ENCODE data around the gene ERBB4. TPM values are rescaled to one million over a fixed set of nuclear protein-coding genes. Genes with fewer than 3 reads are reported as not detected.

The ERBB4 gene
- total and polyA plus RNA-seq, 2 of the 8 experiments (the other 6 are each of a cell fraction or from before 2014, with no cell fraction given), result 0.34 to 1.3 TPM

GRCh38 chr2:212343167-212343566 is 195.4 kb downstream of the ERBB4 start:
- WGBS, 2 experiments (ENCODE audit: extremely low coverage in 1 of 2, insufficient coverage in 1 of 2, insufficient read length in 1 of 2, insufficient replicate concordance in 2 of 2, low coverage in 1 of 2, low lambda C conversion rate in 2 of 2, missing lambda C conversion rate in 1 of 2), result 87% methylated on average over 2 of the region's 2 CpGs; no CpG with 5 or more reads in 1 of the 2 experiments
- ChIA-PET CTCF (ENCODE audit: partially characterized antibody) (no interaction called here), POLR2A (ENCODE audit: partially characterized antibody) (no interaction called here)
- Histone ChIP-seq H3K36me3 (ENCODE audit: control insufficient read depth in 2 of 4, insufficient read depth in 4 of 4, low read length in 3 of 4) (no peaks in the 10 kb centered on the region), H3K27me3 (replicated peaks in 1 of 4; ENCODE audit: control insufficient read depth in 3 of 4, extremely low read depth in 1 of 4, insufficient read depth in 3 of 4, low read length in 3 of 4) (no peaks in the 10 kb centered on the region), H4K91ac (replicated peaks; ENCODE audit: insufficient read length, low read length) (no peak overlapping the region), H2BK12ac (ENCODE audit: low read depth, low read length) (no peak overlapping the region), H2AK5ac (ENCODE audit: low read depth, low read length) (no peak overlapping the region), H3K4ac (replicated peaks; ENCODE audit: insufficient read length, low read depth, low read length) (no peak overlapping the region), H2BK5ac (ENCODE audit: low read depth, low read length) (no peak overlapping the region), H3K23me2 (ENCODE audit: low read depth, low read length) (no peaks in the 10 kb centered on the region), H2BK20ac (ENCODE audit: low read length) (no peak overlapping the region), H4K5ac (ENCODE audit: insufficient read length, low read depth, low read length) (no peak overlapping the region), H3K18ac (ENCODE audit: extremely low read depth, low read length) (no peak overlapping the region), H3K79me1 (ENCODE audit: low read depth, low read length) (no peaks in the 10 kb centered on the region), H3K4me2 (ENCODE audit: insufficient read depth in 1 of 2, low read depth in 2 of 2, low read length in 2 of 2) (no peak overlapping the region), H3K4me3 (ENCODE audit: extremely low read depth in 1 of 4, insufficient read depth in 2 of 4, low read depth in 3 of 4, low read length in 4 of 4) (no peak overlapping the region), H4K20me1 (replicated peaks in 1 of 2; ENCODE audit: control insufficient read depth in 1 of 2, insufficient read depth in 2 of 2, low read length in 2 of 2) (no peaks in the 10 kb centered on the region), H3K9me3 (ENCODE audit: insufficient read depth in 2 of 2, low read depth in 1 of 2, low read length in 1 of 2) (0 out of 4 replicates have a peak, but pooled peaks cover 0 to 3% of the 10 kb centered on the region in 2 experiments), H2AFZ (ENCODE audit: low read length) (no peak overlapping the region), H3K14ac (ENCODE audit: insufficient read length) (no peak overlapping the region), H3K9ac (replicated peaks in 1 of 4; ENCODE audit: extremely low read depth in 1 of 4, low read depth in 3 of 4, low read length in 3 of 4) (no peak overlapping the region), H3K56ac (replicated peaks; ENCODE audit: insufficient read length, low read depth, low read length) (no peak overlapping the region), H2BK120ac (replicated peaks; ENCODE audit: low read depth, low read length) (no peak overlapping the region), H3K27ac (ENCODE audit: low read depth, low read length) (no peak overlapping the region), H4K8ac (ENCODE audit: extremely low read depth, insufficient read depth, low read length) (no peak overlapping the region), H2BK15ac (ENCODE audit: low read length) (no peak overlapping the region), H3K23ac (ENCODE audit: insufficient read length) (no peak overlapping the region), H3K4me1 (replicated peaks in 1 of 4; ENCODE audit: control insufficient read depth in 3 of 4, insufficient read depth in 4 of 4, low read length in 3 of 4) (no peaks in the 10 kb centered on the region), H3K79me2 (ENCODE audit: control insufficient read depth in 1 of 2, insufficient read depth in 2 of 2, low read length in 2 of 2) (no peaks in the 10 kb centered on the region)
- no peak for TF ChIP-seq CHD2 (IDR thresholded peaks at IDR 0.05; ENCODE audit: low read length)
- FAIRE-seq, result no peak
- no peak for DNase-seq (ENCODE audit: low read depth in 1 of 2, low spot score in 2 of 2)
